ENCODE measurements around the gene KMT2E.

DNA sequence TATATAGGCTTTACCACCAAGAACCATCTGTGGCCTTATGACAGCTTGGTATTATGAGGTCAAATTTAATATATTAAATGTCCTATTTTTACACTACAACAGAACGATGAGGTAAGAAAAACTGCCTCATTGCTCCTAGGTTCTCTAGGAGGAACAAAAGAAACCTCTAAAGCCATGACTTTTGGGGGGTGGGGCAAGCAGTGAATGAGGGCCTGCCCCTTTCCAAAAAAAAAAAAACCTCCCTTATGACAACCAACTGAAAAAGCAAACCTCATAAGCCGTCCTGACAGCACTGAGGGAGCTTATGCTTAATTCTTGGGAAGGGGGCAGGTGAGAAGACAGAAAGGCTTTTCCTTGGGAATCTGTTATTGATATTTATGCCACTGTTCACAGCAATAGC, 116.6 kb downstream of the KMT2E start:
- TF ChIP-seq POLR2A (IDR thresholded peaks at IDR 0.05; ENCODE audit: low read length) (no peak), SREBF2 (IDR thresholded peaks at IDR 0.05) (no peak), POLR2AphosphoS2 (conservative IDR thresholded peaks at IDR 0.05; ENCODE audit: low read length) (no peak), RCOR1 (IDR thresholded peaks at IDR 0.05; ENCODE audit: low read depth, low read length) (no peak), KDM1A (IDR thresholded peaks at IDR 0.05; ENCODE audit: low read depth) (no peak), HDAC2 (IDR thresholded peaks at IDR 0.05) (no peak), TP53 (CRISPR knock-in tag; IDR thresholded peaks at IDR 0.05) (no peak), NR3C1 (IDR thresholded peaks at IDR 0.05) (no peak), ZSCAN20 (CRISPR knock-in tag; IDR thresholded peaks at IDR 0.05) (no peak)
- TF ChIP-seq, protein P1, sequence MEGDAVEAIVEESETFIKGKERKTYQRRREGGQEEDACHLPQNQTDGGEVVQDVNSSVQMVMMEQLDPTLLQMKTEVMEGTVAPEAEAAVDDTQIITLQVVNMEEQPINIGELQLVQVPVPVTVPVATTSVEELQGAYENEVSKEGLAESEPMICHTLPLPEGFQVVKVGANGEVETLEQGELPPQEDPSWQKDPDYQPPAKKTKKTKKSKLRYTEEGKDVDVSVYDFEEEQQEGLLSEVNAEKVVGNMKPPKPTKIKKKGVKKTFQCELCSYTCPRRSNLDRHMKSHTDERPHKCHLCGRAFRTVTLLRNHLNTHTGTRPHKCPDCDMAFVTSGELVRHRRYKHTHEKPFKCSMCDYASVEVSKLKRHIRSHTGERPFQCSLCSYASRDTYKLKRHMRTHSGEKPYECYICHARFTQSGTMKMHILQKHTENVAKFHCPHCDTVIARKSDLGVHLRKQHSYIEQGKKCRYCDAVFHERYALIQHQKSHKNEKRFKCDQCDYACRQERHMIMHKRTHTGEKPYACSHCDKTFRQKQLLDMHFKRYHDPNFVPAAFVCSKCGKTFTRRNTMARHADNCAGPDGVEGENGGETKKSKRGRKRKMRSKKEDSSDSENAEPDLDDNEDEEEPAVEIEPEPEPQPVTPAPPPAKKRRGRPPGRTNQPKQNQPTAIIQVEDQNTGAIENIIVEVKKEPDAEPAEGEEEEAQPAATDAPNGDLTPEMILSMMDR (IDR thresholded peaks at IDR 0.05) = no peak
- TF ChIP-seq, protein P2, sequence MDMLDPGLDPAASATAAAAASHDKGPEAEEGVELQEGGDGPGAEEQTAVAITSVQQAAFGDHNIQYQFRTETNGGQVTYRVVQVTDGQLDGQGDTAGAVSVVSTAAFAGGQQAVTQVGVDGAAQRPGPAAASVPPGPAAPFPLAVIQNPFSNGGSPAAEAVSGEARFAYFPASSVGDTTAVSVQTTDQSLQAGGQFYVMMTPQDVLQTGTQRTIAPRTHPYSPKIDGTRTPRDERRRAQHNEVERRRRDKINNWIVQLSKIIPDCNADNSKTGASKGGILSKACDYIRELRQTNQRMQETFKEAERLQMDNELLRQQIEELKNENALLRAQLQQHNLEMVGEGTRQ (IDR thresholded peaks at IDR 0.05) = no peak
- TF ChIP-seq, protein P3, sequence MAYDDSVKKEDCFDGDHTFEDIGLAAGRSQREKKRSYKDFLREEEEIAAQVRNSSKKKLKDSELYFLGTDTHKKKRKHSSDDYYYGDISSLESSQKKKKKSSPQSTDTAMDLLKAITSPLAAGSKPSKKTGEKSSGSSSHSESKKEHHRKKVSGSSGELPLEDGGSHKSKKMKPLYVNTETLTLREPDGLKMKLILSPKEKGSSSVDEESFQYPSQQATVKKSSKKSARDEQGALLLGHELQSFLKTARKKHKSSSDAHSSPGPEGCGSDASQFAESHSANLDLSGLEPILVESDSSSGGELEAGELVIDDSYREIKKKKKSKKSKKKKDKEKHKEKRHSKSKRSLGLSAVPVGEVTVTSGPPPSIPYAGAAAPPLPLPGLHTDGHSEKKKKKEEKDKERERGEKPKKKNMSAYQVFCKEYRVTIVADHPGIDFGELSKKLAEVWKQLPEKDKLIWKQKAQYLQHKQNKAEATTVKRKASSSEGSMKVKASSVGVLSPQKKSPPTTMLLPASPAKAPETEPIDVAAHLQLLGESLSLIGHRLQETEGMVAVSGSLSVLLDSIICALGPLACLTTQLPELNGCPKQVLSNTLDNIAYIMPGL (CRISPR knock-in tag; IDR thresholded peaks at IDR 0.05; ENCODE audit: borderline replicate concordance) = no peak
- TF ChIP-seq, protein P4, sequence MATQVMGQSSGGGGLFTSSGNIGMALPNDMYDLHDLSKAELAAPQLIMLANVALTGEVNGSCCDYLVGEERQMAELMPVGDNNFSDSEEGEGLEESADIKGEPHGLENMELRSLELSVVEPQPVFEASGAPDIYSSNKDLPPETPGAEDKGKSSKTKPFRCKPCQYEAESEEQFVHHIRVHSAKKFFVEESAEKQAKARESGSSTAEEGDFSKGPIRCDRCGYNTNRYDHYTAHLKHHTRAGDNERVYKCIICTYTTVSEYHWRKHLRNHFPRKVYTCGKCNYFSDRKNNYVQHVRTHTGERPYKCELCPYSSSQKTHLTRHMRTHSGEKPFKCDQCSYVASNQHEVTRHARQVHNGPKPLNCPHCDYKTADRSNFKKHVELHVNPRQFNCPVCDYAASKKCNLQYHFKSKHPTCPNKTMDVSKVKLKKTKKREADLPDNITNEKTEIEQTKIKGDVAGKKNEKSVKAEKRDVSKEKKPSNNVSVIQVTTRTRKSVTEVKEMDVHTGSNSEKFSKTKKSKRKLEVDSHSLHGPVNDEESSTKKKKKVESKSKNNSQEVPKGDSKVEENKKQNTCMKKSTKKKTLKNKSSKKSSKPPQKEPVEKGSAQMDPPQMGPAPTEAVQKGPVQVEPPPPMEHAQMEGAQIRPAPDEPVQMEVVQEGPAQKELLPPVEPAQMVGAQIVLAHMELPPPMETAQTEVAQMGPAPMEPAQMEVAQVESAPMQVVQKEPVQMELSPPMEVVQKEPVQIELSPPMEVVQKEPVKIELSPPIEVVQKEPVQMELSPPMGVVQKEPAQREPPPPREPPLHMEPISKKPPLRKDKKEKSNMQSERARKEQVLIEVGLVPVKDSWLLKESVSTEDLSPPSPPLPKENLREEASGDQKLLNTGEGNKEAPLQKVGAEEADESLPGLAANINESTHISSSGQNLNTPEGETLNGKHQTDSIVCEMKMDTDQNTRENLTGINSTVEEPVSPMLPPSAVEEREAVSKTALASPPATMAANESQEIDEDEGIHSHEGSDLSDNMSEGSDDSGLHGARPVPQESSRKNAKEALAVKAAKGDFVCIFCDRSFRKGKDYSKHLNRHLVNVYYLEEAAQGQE (IDR thresholded peaks at IDR 0.05) = no peak
- TF ChIP-seq, protein P5, sequence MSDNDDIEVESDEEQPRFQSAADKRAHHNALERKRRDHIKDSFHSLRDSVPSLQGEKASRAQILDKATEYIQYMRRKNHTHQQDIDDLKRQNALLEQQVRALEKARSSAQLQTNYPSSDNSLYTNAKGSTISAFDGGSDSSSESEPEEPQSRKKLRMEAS (IDR thresholded peaks at IDR 0.05) = no peak
